ENCODE results near the gene COL4A2. TPM values are rescaled to one million over a fixed set of nuclear protein-coding genes. Genes with fewer than 3 reads are reported as not detected.

The COL4A2 gene
- total and polyA plus RNA-seq, 8 donors, result 18.4 to 130 (median 43.8) TPM

- H3K4me3 ChIP-seq, result no peak overlapping the region
- H3K9me3 ChIP-seq, result no peaks in the 10 kb centered on the region
- H3K27me3 ChIP-seq, result no peaks in the 10 kb centered on the region
- no peaks in the 10 kb centered on the region for H3K36me3 ChIP-seq
- no peak for ATAC-seq
- no peak overlapping the region for H3K27ac ChIP-seq
- peaks cover 0 to 3% (median 0%) of the 10 kb centered on the region in 3 donors for H3K4me1 ChIP-seq
- no peak for DNase-seq
- FAIRE-seq, result no peak
- 58% methylated on average over 2 of the region's 2 CpGs for WGBS, 2 donors
- TF ChIP-seq, protein P1, sequence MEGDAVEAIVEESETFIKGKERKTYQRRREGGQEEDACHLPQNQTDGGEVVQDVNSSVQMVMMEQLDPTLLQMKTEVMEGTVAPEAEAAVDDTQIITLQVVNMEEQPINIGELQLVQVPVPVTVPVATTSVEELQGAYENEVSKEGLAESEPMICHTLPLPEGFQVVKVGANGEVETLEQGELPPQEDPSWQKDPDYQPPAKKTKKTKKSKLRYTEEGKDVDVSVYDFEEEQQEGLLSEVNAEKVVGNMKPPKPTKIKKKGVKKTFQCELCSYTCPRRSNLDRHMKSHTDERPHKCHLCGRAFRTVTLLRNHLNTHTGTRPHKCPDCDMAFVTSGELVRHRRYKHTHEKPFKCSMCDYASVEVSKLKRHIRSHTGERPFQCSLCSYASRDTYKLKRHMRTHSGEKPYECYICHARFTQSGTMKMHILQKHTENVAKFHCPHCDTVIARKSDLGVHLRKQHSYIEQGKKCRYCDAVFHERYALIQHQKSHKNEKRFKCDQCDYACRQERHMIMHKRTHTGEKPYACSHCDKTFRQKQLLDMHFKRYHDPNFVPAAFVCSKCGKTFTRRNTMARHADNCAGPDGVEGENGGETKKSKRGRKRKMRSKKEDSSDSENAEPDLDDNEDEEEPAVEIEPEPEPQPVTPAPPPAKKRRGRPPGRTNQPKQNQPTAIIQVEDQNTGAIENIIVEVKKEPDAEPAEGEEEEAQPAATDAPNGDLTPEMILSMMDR (IDR thresholded peaks at IDR 0.05), result no peak
- intact Hi-C loops (cut with DNase I), result no loop called here
These were observed 96.6 kb downstream of the COL4A2 start for GRCh38 chr13:110403721-110404120.

DNA sequence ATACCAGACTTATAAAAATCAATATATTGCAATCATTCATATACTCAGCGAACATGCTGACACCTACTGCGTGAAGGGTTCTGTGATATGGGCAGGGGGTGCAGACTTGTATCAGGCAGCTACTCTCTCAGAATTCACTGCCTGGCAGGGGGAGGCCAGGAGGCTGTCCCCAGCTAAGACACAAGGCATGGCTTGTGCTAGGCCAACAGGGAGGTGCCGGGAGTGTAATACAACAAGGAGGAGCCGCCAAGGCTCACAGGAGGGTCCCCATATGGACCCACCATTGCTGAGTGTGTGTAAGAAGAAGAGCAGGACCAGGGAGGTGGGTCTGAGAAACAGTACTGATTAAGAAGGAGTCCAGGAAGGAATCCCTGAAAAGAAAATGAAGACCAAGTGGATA lies 97.2 kb downstream of the COL4A2 start:
- intact Hi-C loops (cut with DNase I), result no loop called here

DNA sequence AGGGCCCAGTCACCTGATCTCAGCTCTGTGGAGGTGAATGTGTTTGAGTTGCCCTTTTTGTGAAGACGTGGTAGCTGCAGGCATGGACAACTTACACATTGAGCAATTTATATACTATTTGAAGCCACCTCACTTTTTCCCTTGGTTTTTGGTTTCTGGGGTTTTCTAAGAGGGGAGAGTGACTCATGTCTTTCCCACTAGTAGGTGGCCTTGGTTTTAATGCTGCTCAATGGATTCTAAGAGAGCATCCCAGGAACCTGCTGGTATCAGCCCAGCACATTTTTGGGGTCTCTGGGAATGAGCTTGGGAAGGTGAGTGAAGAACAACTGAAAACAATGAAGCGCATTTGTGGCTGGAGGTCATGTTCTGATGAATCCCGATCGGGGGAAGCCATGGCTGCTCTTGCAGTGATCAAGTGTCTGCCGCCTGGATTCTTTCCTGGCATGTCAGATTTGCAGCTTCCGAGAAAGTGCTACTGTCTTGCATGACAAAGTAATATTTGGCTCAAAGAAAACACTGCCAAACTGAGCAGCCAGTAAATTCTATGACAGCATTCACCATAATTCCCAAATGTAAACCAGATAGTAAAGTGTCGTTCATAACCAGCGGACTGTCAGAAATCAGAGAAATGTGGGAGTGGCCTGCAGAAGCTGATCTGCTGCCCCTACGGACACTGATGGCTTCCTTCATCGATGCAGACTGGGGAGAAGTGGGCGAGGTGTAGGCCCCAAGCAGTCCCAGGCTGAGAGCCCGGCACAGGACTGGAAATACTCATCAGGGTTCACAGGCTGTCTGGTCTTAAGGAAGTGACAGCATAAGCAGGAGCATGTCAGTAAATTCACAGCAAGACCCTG lies 98.7 kb downstream of the COL4A2 start:
- Histone ChIP-seq H3K36me3 (no peaks in the 10 kb centered on the region), H3K27ac (no peak overlapping the region), H3K4me3 (no peak overlapping the region), H3K9me3 (no peaks in the 10 kb centered on the region), H3K4me1 (no peaks in the 10 kb centered on the region), H3K27me3 (no peaks in the 10 kb centered on the region)
- TF ChIP-seq, protein P1 (IDR thresholded peaks at IDR 0.05), result no peak
- 74 to 75% methylated on average over 12 of the region's 12 CpGs for WGBS, 2 donors
- intact Hi-C loops (cut with DNase I), result no loop called here
- DNase-seq (no peak), ATAC-seq (no peak), FAIRE-seq (no peak)

More for the DNA sequence above, 97.2 kb downstream of the COL4A2 start:
- Histone ChIP-seq H3K4me1 (peaks cover 0 to 3% (median 0%) of the 10 kb centered on the region in 3 donors), H3K27ac (no peak overlapping the region), H3K27me3 (no peaks in the 10 kb centered on the region), H3K4me3 (no peak overlapping the region), H3K36me3 (no peaks in the 10 kb centered on the region), H3K9me3 (no peaks in the 10 kb centered on the region)
- no peak for FAIRE-seq
- TF ChIP-seq, protein P1 (IDR thresholded peaks at IDR 0.05), result no peak
- WGBS, 2 donors, result 60 to 74% methylated on average over 4 of the region's 4 CpGs
- no peak for DNase-seq
- no peak for ATAC-seq

DNA sequence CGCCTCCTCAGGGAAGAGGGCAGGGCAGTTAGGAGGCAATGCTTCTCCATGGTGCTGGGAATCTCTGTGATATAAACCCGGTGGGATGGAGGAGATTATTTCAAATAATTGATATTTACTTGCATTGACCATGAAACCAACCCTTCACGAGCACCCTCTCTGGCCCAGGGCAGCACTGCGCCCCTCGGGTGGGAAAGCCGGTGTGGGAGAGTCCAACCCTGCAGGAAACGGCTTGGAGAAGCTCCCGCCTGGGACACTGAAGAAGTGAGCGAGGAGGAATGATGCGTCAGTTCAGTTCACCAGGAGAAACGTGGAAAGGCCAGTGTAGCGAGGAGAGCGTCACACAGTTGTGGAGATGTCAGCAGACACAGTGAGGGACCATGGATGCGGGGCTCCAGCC lies 99.9 kb downstream of the COL4A2 start:
- Histone ChIP-seq H3K9me3 (no peaks in the 10 kb centered on the region), H3K4me1 (peaks cover 0 to 3% (median 0%) of the 10 kb centered on the region in 3 donors), H3K27ac (no peak overlapping the region), H3K27me3 (no peaks in the 10 kb centered on the region), H3K36me3 (no peaks in the 10 kb centered on the region), H3K4me3 (no peak overlapping the region)
- 66 to 75% methylated on average over 14 of the region's 14 CpGs for WGBS, 2 donors
- DNase-seq, result no peak
- intact Hi-C loops (cut with DNase I), result no loop called here
- TF ChIP-seq, protein P1 (IDR thresholded peaks at IDR 0.05), result no peak
- no peak for ATAC-seq
- FAIRE-seq, result no peak

DNA sequence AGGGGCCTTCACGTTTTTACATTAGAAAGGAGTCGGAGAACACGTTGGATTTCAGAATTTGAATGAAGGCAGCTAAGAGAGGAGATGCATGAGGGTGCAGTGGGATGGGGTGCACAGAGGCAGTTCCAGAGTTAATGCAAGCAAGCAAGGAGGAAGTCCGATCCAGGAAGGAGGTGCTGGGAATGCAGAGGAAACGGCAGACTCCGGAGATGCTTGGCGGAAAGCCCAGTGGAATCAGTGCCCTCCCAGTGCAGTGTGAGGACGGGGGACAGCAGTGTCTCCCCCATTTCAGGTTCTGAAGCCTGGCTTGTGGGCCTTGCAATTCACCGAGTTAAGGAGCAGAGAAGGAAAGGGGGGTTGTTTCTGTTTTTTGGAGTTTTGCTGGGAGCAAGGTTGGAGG lies 100.4 kb downstream of the COL4A2 start:
- TF ChIP-seq, protein P1 (IDR thresholded peaks at IDR 0.05), result no peak
- no peaks in the 10 kb centered on the region for H3K36me3 ChIP-seq
- DNase-seq (no peak), FAIRE-seq (no peak), ATAC-seq (no peak)
- intact Hi-C loops (cut with DNase I), result no loop called here
- no peaks in the 10 kb centered on the region for H3K27me3 ChIP-seq
- H3K4me1 ChIP-seq, result peaks cover 0 to 5% (median 3%) of the 10 kb centered on the region in 3 donors
- H3K27ac ChIP-seq, result no peak overlapping the region
- H3K9me3 ChIP-seq, result no peaks in the 10 kb centered on the region
- no peak overlapping the region for H3K4me3 ChIP-seq
- WGBS, 2 donors, result 37 to 40% methylated on average over 9 of the region's 9 CpGs

Measured in pancreas (tissue), 10 donors.